GM21367 (cell line): Measurements from ENCODE around the gene GREM2.

Experiments
- ATAC-seq: cut with Tn5 transposase; IDR thresholded peaks from one replicate; pipeline ENCODE4 v1.9.1; 2021; ENCODE audit not compliant: unreplicated experiment

Gene GREM2

DNA sequence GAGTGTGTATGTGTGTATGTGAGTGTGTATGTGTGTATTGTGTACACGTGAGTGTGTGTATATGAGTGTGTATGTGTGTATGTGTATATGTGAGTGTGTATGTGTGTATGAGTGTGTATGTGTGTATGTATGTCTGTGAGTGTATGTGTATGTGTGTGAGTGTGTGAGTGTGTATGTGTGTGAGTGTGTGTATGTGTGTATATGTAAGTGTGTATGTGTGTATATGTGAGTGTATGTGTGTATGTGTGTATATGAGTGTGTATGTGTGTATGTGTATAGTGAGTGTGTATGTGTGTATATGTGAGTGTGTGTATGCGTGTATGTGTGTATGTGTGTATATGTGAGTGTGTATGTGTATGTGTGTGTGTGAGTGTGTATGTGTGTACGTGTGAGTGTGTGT is 49.2 kb downstream of the GREM2 start:
- no peak for ATAC-seq

DNA sequence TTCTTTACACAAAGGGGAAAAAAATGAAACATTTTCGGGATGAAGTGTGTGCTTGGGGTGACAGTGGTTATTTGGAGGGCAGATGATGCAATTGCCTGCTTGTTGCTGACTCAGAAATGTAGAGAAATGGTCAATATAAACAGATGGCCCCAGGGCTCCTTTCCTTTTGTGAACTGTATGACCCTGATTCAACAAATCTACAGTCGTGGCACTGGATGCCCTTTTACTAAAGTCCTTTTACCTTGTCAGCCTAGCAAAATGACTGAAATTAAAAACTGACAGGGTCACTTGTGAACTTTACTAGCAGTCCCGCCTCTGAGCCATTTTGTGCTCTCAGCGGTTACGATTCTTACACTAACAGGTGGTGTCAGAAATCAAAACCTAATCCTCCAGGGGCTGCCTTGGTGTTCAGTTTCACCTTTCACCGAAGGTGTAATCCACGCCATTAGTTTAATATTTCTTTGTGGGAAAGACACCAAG is 49.8 kb downstream of the GREM2 start:
- ATAC-seq = no peak

DNA sequence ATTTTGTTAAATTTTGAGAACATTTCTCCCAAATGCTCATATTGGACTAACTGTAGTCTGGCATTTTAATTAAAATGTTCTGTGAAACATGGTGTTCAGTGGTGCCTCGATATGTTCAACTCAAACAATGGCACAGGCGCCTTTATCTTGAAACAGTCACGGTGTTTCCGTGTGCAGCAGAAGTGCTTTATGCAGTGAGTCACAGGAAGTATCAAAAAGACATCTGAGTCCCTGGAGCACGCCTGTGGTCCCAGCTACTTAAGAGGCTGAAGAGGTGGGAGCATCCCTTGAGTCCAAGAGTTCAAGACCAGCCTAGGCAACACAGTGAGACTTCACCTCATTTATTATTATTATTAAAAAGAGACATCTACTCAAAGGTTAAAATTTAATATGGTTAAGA is 52.2 kb downstream of the GREM2 start:
- no peak for ATAC-seq

DNA sequence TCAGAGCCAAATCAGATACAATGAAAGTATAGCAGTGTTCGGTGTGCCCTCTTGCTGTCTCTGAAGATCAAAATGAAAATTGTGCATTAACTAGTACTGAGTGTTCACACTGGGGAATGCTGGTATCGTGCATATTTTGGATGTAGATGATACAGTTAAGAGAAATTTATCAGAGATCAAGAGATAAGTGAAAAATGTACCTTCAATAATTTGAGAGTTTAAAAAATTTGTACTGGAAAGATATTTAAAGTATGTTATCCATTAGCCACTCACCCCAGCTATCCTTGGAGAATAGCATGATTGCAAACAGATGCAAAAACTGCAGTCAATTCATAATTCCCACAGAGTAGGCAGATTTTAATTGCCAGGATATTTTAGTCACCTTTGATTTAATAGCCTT is 56.4 kb downstream of the GREM2 start:
- no peak for ATAC-seq

DNA sequence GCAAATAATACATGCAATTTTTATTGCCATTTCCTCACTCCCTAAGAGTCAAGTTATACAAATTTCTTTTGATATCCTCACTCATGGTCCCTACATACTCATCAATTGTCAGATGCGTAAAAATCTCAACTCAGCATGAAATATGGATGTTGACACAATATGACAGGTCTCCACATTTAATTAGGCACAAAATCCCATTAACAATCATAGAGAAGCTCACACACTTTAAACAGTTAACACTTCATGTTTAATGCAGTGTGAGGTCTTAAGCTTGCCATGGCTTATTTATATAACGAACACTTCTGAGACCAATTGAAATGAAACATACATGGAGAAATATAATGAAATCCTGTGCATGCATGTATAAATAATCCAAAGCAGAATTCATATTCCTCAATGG is 58.6 kb downstream of the GREM2 start:
- no peak for ATAC-seq

DNA sequence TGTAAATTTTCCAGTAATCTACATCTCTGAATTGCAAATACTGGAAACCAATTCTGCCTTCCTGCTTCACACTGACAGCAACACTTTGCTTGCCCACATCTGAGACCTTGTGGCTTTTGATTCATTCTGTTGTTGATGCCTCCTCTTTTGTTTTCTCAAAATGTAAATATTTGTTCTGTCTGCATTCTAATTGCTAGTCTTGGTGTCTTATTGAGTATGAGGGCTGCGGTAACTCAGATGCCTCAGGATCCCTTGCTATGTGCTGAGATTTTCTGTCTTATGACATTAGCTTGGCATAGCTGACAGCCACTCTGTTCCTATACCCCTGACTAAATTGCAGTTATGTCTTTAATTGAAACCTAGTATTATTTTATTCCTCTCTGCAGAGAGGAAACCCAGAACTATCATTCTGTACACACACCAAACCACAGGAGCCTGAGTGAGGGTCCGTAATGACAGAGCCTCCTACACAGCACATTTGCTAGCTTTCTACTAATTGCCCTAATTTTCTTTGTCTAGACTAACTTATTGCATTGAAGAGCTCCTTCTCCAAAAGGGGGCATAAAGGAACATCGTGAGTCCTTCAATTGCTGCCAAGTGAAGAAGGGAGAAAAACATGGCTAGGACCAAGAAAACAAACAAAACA is 72.1 kb downstream of the GREM2 start:
- ATAC-seq = no peak

DNA sequence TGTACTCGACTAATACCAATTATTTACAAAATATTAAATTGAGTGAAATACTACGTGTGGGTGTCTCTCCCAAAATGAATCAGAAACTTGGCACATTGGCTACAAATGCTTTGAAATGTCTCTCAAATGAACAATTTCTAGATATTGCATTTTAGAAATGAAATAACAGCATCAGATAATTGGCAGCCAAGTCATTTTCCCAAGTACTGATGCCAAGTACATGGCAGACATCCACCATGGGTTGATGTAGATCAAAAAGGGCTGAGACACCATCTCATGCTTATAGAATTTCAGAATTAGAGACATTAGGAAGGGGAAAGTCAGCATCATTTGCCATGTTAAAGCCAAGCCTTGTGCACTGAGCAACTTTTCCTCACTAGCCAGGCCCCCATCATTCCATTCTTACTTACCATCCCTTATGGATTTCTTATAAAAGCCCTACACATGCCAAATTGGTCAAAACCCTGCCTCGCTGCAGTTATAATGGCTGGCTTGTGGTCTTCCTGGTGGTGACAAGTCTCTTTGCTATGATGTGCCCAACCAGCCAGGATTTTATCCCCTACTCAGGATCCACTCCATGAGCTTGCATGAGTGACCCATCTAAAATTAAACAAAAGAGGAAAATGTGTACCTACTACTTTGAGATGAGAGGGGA is 73.1 kb downstream of the GREM2 start:
- ATAC-seq = no peak

DNA sequence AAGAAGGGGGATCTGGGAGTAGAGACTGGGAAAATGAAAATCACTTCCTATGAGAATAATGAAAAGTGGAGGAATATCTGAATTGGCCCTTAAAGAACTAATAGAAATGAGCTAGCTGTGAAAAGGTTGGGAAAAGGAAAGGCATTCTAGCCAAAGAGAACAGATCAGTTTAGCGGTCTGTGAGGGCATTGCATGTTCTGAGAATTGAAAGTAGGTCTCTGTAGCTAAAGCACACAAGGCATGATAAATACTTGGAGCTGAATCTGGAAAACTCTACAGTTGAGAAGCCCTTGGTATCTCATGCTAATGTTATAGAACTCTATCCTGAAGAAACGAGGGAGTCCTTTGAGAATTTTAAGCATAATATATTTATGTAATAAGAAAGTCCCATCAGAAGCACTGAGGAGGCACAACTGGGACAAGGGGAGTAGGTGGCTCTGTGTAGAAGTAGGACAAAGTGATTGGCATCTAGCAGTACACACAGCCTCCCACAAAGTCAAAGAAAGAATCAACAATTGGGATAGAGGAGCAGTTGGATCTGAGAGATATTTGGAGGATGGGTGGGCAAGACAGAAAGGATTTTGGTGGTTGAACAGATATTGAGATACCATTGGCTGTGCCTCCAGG is 78.7 kb downstream of the GREM2 start:
- no peak for ATAC-seq

DNA sequence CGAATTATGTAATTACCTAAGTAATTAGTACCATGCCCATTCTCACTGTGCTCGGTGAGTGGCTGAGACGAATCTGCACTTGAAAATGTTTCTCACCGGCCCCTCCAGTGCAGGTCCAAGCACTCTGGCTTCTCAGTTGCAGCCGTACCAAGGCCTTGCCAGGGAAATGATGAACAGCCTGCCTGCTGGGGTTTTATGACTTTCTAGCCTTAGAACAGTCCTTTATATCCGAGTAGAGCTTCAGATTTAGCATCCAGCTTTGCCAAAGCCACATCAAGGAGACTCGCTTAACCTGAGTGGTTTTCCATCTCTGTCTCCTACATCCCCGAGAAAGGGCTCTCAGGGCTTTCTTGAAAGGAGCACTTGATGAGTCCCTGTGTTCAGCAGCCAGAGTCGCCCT is 83.4 kb downstream of the GREM2 start:
- no peak for ATAC-seq

DNA sequence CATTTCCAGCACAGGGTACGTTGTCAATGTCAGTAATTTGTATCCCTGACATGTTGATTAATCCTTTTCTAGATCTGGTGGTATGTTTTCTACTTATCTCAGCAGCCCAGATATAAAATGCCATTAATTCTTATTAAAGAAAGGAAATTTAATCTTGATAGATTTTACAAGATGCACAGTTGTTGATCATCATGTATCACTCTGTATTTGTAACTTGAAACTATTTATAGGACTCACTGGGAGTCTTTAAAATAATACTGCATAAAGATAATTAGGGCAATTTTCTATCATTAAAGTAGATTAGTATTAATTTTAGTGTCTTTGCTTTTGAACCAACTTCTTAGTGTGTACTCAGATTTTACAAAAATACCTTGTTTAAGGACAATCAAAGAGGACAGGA is 84.9 kb downstream of the GREM2 start:
- no peak for ATAC-seq

DNA sequence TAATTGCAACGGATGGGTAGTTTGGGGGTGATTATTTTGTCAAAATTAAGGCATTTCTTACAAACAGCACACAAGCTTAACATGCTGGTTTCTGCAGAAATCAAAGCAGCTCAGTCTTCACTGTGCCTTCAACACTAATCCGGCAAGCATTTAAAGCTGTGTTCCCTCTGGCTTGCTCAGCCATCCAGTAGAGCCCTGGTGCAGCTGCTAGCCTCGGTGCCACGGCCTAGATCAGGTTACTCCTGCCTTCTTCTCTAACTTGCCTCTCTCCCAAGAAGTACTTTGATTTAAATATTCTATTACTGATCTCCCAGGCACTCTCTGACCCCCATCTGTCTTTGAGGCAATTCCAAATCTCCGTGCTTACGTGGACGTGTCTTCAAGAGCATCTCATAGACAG is 85.6 kb downstream of the GREM2 start:
- no peak for ATAC-seq

DNA sequence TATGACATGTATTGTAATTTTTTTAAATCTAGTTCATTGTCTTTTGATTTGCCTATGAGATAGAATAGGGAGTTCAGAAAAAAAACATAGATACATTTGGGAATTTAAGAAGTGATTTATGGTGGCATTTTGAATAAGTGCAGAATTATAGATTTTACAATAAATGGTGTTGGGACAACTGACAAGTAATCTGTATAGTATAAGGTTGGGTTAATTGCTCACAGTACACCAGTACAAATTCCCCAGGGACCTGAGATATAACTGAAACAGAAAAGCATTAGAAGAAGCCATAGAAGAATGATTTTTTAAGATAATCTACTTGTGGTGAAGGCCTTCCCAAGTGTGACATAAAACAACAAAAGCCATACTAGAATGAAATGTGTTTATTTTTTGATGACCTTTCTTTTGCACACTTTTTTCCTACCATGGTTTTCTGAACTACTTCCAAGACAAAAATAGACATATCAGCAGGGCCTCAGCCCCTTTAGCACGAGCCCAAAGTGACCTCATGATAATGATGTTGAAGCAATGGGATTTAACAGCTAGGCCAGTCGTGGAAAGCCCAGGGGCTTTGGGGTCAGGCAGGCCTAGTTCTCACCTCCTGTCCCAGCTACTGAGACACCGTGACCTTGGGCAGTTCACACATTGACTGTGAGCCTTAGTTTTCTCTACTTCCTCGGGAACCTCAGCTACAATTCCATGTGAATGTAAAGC is 87.4 kb downstream of the GREM2 start:
- ATAC-seq = no peak

DNA sequence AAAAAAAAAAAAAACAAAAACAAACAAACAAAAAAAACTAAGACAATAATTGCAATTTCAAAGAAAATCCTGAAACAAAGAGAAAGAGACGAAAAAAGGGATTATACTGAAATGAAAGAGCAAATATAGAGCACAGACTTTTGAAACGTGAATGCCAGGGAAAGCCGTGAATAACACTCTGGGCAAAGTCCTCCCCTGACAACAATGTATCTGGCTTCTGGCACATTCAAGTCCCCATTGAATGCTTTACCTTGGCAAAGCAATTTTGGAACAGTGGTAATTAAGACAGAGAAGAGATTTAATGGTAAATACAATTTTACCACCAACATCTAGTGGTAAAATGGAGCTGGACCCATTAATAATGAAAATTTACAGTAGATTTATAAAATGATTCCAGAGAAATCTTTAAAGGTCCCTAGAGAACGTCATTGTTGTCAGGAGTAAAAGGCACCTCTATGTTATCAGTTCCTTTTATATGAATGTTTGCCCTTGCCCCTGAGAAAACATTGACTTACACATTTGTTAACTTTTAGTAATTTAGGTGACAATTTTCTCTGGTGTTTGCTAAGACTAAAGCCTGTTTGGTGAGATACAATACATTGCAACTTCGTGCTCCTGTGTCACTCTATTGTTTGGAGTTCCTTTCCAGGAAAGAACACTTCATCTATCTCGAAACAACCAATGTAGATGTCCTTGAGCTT is 89.7 kb downstream of the GREM2 start:
- ATAC-seq = no peak

DNA sequence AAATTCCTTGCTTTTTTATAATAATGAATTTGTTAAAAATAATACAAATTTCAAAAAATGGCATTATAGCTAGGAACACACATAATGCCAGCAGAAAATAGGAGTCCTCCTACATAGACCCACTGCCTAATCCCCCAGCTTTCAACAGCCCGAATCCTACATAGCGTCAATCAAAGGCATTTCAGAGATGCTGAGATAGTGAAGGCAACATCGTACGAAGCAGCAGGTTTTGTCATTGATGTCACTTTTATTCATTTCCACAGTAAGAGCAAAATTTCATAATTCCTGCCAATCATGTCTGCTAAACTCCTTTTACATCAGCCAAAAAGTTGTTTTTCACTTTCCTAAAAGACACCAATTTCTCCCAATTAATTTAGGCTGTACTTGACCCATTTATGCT is 94.1 kb downstream of the GREM2 start:
- ATAC-seq = no peak

DNA sequence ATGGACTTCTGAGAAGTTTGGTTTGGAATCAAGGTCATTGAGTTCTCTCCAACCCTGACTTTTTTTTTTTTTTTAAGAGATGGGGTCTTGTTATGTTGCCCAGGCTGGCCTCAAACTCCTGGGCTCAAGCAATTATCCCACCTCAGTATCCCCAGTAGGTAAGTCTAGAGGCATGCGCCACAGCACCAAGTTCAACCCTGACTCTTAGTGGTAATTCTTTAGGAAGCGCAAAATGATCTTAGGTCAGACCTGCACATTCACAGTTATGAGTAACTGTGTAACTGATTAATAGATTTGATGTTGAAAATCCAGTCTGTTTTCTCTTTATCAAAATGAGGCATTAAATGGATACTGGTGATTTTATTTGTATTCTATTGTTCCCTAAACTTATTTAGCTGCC is 95.9 kb downstream of the GREM2 start:
- ATAC-seq = no peak

DNA sequence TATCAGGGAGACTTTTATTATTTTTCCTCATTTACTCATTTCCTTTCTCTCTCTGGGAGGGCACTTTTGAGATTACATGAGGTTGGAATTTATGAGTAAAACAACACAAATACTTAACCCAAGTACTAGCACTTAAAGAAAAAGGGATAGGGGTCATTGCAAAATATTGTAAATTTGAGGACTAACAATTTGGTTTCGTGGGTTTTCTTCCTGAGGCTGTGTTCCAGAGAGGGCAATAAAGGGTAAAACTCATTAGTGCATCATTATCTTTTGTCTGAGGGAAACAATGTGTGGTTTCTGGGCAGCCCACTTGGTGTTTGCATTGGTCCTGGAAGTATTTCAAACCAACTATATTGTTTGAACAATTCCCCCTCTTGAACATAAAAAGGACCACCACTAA is 96.5 kb downstream of the GREM2 start:
- no peak for ATAC-seq

DNA sequence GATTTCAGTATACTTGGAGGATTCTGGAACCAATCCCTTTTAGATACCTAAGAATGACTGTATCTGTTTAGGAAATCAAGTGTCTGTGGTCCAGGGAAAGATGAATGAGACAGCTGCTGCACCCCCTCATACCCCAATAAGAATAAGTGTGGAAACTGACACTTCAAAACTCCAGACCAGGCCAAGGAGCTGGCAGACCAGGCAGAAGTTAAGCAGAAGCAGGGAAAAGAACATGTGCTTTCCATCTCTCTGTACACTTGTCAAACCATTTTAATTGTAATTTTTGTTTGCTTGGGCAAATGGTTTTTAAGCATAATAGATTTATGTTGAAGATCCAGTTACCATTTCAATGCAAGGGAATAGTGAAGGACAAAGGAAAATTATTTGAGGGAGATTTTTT is 100.2 kb downstream of the GREM2 start:
- ATAC-seq = no peak

DNA sequence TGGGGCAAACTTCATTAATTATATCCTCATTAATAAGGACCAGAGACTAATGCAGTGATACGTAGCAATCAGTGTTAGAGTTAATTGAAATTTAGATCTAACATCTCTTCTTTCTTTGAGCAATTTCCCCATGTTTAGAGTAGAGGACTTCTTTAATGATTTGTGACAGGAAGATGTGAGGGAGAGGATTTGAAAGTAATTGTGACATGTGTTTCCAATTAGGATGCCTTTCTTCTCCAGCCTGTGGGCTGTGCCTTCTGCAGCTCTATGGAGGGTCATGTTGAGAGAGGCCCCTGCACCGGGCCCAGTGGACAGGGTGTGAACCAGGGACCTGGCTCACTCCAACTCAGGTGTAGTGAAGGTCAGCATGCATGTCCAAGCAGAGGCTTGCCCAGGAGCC is 103.0 kb downstream of the GREM2 start:
- no peak for ATAC-seq

DNA sequence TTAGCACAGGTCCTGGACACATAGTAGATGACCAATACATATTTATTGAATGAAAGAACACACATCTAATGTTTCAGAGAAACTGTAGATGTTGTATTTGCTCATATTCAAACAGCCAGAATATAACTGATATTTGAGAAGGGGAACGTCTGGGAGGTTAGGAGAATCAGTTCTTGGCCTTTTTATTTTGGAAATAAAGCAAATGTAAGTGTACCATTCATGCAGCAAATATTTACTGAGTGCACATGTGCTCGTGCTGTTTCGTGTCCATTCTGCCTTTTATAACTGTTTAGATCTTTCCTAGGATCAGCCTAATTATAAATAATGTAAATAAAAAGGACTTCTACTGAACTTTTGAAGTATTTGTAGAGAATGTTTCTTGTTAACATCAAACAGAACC is 103.8 kb downstream of the GREM2 start:
- no peak for ATAC-seq

DNA sequence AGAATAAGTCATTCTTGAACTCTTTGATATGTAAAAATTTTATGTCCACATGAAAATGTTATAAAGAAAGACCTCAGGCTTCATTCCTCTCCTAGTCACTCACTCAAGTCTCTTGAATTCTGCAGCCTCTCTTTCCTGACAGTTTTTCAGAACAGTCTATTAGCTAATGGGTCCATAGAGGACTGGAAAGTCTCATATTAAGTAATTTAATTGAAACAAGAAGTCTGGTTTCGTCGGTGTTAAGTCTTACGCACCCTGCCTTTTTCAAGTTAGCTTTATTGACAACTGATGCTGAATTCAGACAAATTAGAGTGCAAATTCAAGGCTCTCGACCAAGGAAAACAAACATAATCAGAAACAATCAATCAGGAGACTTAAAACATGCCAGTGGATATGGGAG is 105.8 kb downstream of the GREM2 start:
- ATAC-seq = no peak

DNA sequence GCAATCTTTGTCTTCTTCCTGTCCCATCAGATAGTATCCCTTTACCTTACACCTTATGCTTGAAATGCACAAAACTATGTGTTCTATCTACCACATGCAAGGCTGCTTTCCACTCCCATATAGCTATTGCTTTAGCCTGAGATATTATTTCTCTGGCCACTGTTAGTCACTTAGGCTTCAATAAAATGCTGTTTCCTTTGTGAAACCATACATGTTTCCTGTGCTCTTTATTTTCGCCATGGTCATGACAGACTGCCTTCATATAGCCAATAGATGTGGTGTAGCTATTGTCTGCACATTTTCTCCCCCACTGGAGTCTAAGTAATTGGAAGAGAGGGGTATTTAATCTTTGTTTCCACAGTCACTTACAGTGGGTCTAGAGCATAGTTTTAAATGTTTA is 108.4 kb downstream of the GREM2 start:
- ATAC-seq = no peak
